CD8-positive, alpha-beta memory T cell (primary cell): Measurements from ENCODE around the gene TMEM252. TPM values are rescaled to one million over a fixed set of nuclear protein-coding genes. Genes with fewer than 3 reads are reported as not detected.
A peak's percentile ranks its signal among the peaks of the same experiment; 100 is the strongest.

Experiments
- CTCF ChIA-PET: fragments of 350-600 bp; sonication (Branson Sonifier 250); formaldehyde crosslinking; loops from one replicate; lab custom pipeline; 2021; ENCODE audit warnings: antibody characterized with exemption; lab: Charles Lee
- POLR2A ChIA-PET: fragments of 350-600 bp; sonication (Branson Sonifier 250); formaldehyde crosslinking; loops from one replicate; lab custom pipeline; 2021; ENCODE audit warnings: antibody characterized with exemption; lab: Charles Lee
- DNase-seq, 5 donors: peaks; one replicate each; pipeline versions ENCODE4 v3.0.0 to v3.0.0-alpha.2; 2020 to 2022; ENCODE audit warnings: mixed read lengths in 1 of 5
- H3K27ac ChIP-seq: one replicate; pipeline ENCODE4 v1.7.0; 2013; ENCODE audit warnings: low read depth, mild to moderate bottlenecking, low read length, moderate library complexity
- H3K27me3 ChIP-seq: 2 replicates; pipeline ENCODE4 v1.7.0; 2013; ENCODE audit warnings: low read length, mild to moderate bottlenecking; ENCODE audit not compliant: insufficient read depth, poor library complexity, severe bottlenecking
- H3K36me3 ChIP-seq: 2 replicates; pipeline ENCODE4 v1.7.0; 2013; ENCODE audit warnings: mild to moderate bottlenecking, low read length, moderate library complexity; ENCODE audit not compliant: insufficient read depth
- H3K4me1 ChIP-seq: 2 replicates; pipeline ENCODE4 v1.7.0; 2013; ENCODE audit warnings: mild to moderate bottlenecking, low read length, moderate library complexity; ENCODE audit not compliant: insufficient read depth
- H3K4me3 ChIP-seq: 2 replicates; pipeline ENCODE4 v1.7.0; 2013; ENCODE audit warnings: mild to moderate bottlenecking, low read length
- H3K9me3 ChIP-seq: 2 replicates; pipeline ENCODE4 v1.7.0; 2013; ENCODE audit warnings: mild to moderate bottlenecking, low read length
- H3K27ac Mint-ChIP-seq, 8 donors: one replicate each; pipeline ENCODE4 v1.8.0; 2020 to 2021; ENCODE audit warnings: mixed read lengths in 8 of 8, mild to moderate bottlenecking in 6 of 8, inconsistent platforms in 3 of 8, moderate library complexity in 3 of 8
- H3K27me3 Mint-ChIP-seq, 2 donors: one replicate each; pipeline ENCODE4 v1.8.0; 2020 to 2021; ENCODE audit warnings: mixed read lengths in 2 of 2, mild to moderate bottlenecking in 1 of 2, moderate library complexity in 1 of 2
- H3K36me3 Mint-ChIP-seq, 3 donors: one replicate each; pipeline ENCODE4 v1.8.0; 2020 to 2021; ENCODE audit warnings: mixed read lengths in 3 of 3, inconsistent platforms in 1 of 3, mild to moderate bottlenecking in 1 of 3
- H3K4me1 Mint-ChIP-seq, 3 donors: one replicate each; pipeline ENCODE4 v1.8.0; 2020 to 2021; ENCODE audit warnings: mixed read lengths in 3 of 3, inconsistent platforms in 1 of 3, mild to moderate bottlenecking in 1 of 3
- H3K4me3 Mint-ChIP-seq, 7 donors: one replicate each; pipeline ENCODE4 v1.8.0; 2020 to 2021; ENCODE audit warnings: mixed read lengths in 7 of 7, mild to moderate bottlenecking in 6 of 7, moderate library complexity in 4 of 7, inconsistent platforms in 2 of 7
- H3K9me3 Mint-ChIP-seq, 5 donors: one replicate each; pipeline ENCODE4 v1.8.0; 2020 to 2022; ENCODE audit warnings: mixed read lengths in 5 of 5, mild to moderate bottlenecking in 3 of 5, moderate library complexity in 2 of 5, inconsistent platforms in 1 of 5
- polyA plus RNA-seq: library from polyadenylated mRNA; unstranded; fragments of 300-500 nt; fragmentation: Illumina TruSeq; gene quantifications from one replicate; pipeline ENCODE4 v1.2.3, GENCODE V29; 2021
- total RNA-seq, 2 experiments: library from RNA; stranded (reverse); gene quantifications; one replicate each; pipeline ENCODE4 v1.2.3, GENCODE V29; 2021

Gene TMEM252
- total and polyA plus RNA-seq, 3 experiments from 2014 or later = not detected

- H3K36me3 Mint-ChIP-seq = no peaks in the 10 kb centered on the region
- H3K27ac ChIP-seq = no peak overlapping the region
- no peaks in the 10 kb centered on the region for H3K9me3 Mint-ChIP-seq
- H3K4me3 Mint-ChIP-seq = no peak overlapping the region
- H3K27me3 Mint-ChIP-seq = peaks cover 3 to 10% of the 10 kb centered on the region in 2 donors
- POLR2A ChIA-PET = no interaction called here
- DNase-seq = no peak
- no peaks in the 10 kb centered on the region for H3K4me1 ChIP-seq
- no peak overlapping the region for H3K4me3 ChIP-seq
- CTCF ChIA-PET = no interaction called here
- no peaks in the 10 kb centered on the region for H3K27me3 ChIP-seq
- no peaks in the 10 kb centered on the region for H3K36me3 ChIP-seq
- no peaks in the 10 kb centered on the region for H3K9me3 ChIP-seq
- H3K27ac Mint-ChIP-seq = no peak overlapping the region
- H3K4me1 Mint-ChIP-seq = no peaks in the 10 kb centered on the region
Observed at GRCh38 chr9:68533678-68534077, 7.0 kb downstream of the TMEM252 start.

- H3K36me3 ChIP-seq = no peaks in the 10 kb centered on the region
- Mint-ChIP-seq H3K27me3 (peaks cover 3 to 10% of the 10 kb centered on the region in 2 donors), H3K36me3 (no peaks in the 10 kb centered on the region), H3K27ac (no peak overlapping the region), H3K9me3 (no peaks in the 10 kb centered on the region), H3K4me3 (no peak overlapping the region), H3K4me1 (no peaks in the 10 kb centered on the region)
- no peaks in the 10 kb centered on the region for H3K9me3 ChIP-seq
- H3K4me1 ChIP-seq = no peaks in the 10 kb centered on the region
- H3K27me3 ChIP-seq = no peaks in the 10 kb centered on the region
- CTCF ChIA-PET = no interaction called here
- POLR2A ChIA-PET = no interaction called here
- H3K27ac ChIP-seq = no peak overlapping the region
- no peak overlapping the region for H3K4me3 ChIP-seq
- no peak for DNase-seq
Observed at GRCh38 chr9:68532131-68532530, 8.6 kb downstream of the TMEM252 start.

GRCh38 chr9:68530618-68531017, 10.1 kb downstream of the TMEM252 start:
- Mint-ChIP-seq H3K4me1 (no peaks in the 10 kb centered on the region), H3K9me3 (no peaks in the 10 kb centered on the region), H3K36me3 (no peaks in the 10 kb centered on the region), H3K27me3 (peaks cover 1 to 10% of the 10 kb centered on the region in 2 donors), H3K4me3 (no peak overlapping the region), H3K27ac (no peak overlapping the region)
- no peaks in the 10 kb centered on the region for H3K4me1 ChIP-seq
- no peak overlapping the region for H3K4me3 ChIP-seq
- no peaks in the 10 kb centered on the region for H3K9me3 ChIP-seq
- ChIA-PET CTCF (no interaction called here), POLR2A (no interaction called here)
- H3K27me3 ChIP-seq = no peaks in the 10 kb centered on the region
- H3K36me3 ChIP-seq = no peaks in the 10 kb centered on the region
- DNase-seq = no peak
- H3K27ac ChIP-seq = no peak overlapping the region

- no peak for DNase-seq
- ChIA-PET POLR2A (no interaction called here), CTCF (no interaction called here)
- Mint-ChIP-seq H3K36me3 (no peaks in the 10 kb centered on the region), H3K27me3 (peaks cover 0 to 11% of the 10 kb centered on the region in 2 donors), H3K27ac (no peak overlapping the region), H3K9me3 (no peaks in the 10 kb centered on the region), H3K4me1 (no peaks in the 10 kb centered on the region), H3K4me3 (no peak overlapping the region)
- Histone ChIP-seq H3K9me3 (no peaks in the 10 kb centered on the region), H3K36me3 (no peaks in the 10 kb centered on the region), H3K4me3 (no peak overlapping the region), H3K4me1 (no peaks in the 10 kb centered on the region), H3K27ac (no peak overlapping the region), H3K27me3 (no peaks in the 10 kb centered on the region)
Observed at GRCh38 chr9:68523367-68523936, 17.2 kb downstream of the TMEM252 start.

GRCh38 chr9:68522954-68523353, 17.7 kb downstream of the TMEM252 start:
- Mint-ChIP-seq H3K36me3 (no peaks in the 10 kb centered on the region), H3K4me3 (no peak overlapping the region), H3K27me3 (peaks cover 0 to 16% of the 10 kb centered on the region in 2 donors), H3K9me3 (peaks cover 0 to 4% (median 3%) of the 10 kb centered on the region in 5 donors), H3K4me1 (no peaks in the 10 kb centered on the region), H3K27ac (no peak overlapping the region)
- Histone ChIP-seq H3K36me3 (no peaks in the 10 kb centered on the region), H3K27me3 (no peaks in the 10 kb centered on the region), H3K9me3 (no peaks in the 10 kb centered on the region), H3K4me1 (no peaks in the 10 kb centered on the region), H3K4me3 (no peak overlapping the region), H3K27ac (no peak overlapping the region)
- no peak for DNase-seq
- ChIA-PET POLR2A (no interaction called here), CTCF (no interaction called here)

- no peaks in the 10 kb centered on the region for H3K9me3 ChIP-seq
- no peaks in the 10 kb centered on the region for H3K27me3 ChIP-seq
- H3K27ac ChIP-seq = no peak overlapping the region
- Mint-ChIP-seq H3K4me3 (no peak overlapping the region), H3K27ac (no peak overlapping the region), H3K27me3 (peaks cover 0 to 21% of the 10 kb centered on the region in 2 donors), H3K36me3 (no peaks in the 10 kb centered on the region), H3K9me3 (peaks cover 0 to 10% (median 4%) of the 10 kb centered on the region in 5 donors), H3K4me1 (no peaks in the 10 kb centered on the region)
- CTCF ChIA-PET = no interaction called here
- H3K36me3 ChIP-seq = no peaks in the 10 kb centered on the region
- DNase-seq = no peak
- no peak overlapping the region for H3K4me3 ChIP-seq
- POLR2A ChIA-PET = no interaction called here
- no peaks in the 10 kb centered on the region for H3K4me1 ChIP-seq
Observed at GRCh38 chr9:68522131-68522530, 18.6 kb downstream of the TMEM252 start.

- no peaks in the 10 kb centered on the region for H3K27me3 ChIP-seq
- H3K36me3 ChIP-seq = no peaks in the 10 kb centered on the region
- ChIA-PET CTCF (no interaction called here), POLR2A (no interaction called here)
- no peak overlapping the region for H3K27ac ChIP-seq
- Mint-ChIP-seq H3K27me3 (peaks cover 0 to 21% of the 10 kb centered on the region in 2 donors), H3K27ac (peak overlapping the region in 1 of 8 donors; percentile 21), H3K9me3 (peaks cover 0 to 10% (median 4%) of the 10 kb centered on the region in 5 donors), H3K36me3 (no peaks in the 10 kb centered on the region), H3K4me1 (no peaks in the 10 kb centered on the region), H3K4me3 (no peak overlapping the region)
- no peaks in the 10 kb centered on the region for H3K4me1 ChIP-seq
- no peak for DNase-seq
- H3K9me3 ChIP-seq = no peaks in the 10 kb centered on the region
- no peak overlapping the region for H3K4me3 ChIP-seq
Observed at GRCh38 chr9:68515326-68516017, 25.2 kb downstream of the TMEM252 start.

- Histone ChIP-seq H3K36me3 (no peaks in the 10 kb centered on the region), H3K27me3 (no peaks in the 10 kb centered on the region), H3K9me3 (no peaks in the 10 kb centered on the region), H3K4me3 (no peak overlapping the region), H3K27ac (no peak overlapping the region), H3K4me1 (no peaks in the 10 kb centered on the region)
- Mint-ChIP-seq H3K27me3 (peaks cover 0 to 21% of the 10 kb centered on the region in 2 donors), H3K4me3 (no peak overlapping the region), H3K4me1 (no peaks in the 10 kb centered on the region), H3K27ac (no peak overlapping the region), H3K36me3 (no peaks in the 10 kb centered on the region), H3K9me3 (peaks cover 0 to 11% (median 4%) of the 10 kb centered on the region in 5 donors)
- ChIA-PET CTCF (no interaction called here), POLR2A (no interaction called here)
- no peak for DNase-seq
Observed at GRCh38 chr9:68513981-68514380, 26.7 kb downstream of the TMEM252 start.
